ENCODE data around the gene PRDM10.

PRDM10 gene

DNA sequence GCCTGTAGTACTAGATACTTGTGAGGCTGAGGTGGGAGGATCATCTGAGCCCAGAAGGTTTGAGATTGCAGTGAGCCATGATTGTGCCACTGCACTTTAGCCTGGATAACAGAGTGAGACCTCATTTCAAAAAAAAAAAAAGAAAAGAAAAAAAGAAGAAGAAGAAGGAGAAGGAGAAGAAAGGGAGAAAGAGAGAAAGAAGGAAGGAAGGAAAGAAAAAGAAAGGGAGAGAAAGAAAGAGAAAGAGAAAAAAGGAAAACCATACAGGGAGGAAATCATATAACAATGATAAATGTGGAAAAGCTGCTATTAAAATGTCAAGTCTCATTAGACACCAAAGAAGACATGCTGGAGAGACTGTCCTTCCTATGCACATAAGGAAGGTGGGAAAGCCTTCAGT is 5.7 kb upstream of the PRDM10 start:
- DNase-seq = no peak

GRCh38 chr11:130006929-130007328 is 4.3 kb upstream of the PRDM10 start:
- no peak for DNase-seq

DNA sequence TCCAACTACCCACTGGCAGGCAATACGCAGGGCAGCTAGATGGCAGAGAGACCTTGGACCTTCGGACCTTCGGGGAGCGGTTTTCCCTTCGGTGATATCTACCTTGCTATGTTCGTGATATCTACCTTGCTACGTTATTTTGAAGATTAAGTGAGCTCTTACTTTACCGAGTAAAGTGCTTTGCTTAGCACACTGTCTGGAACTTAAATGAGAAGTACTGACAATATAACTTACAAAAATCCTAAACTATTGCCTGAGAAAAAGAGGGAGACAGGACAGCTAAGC is 1.0 kb upstream of the PRDM10 start:
- DNase-seq = no peak

DNA sequence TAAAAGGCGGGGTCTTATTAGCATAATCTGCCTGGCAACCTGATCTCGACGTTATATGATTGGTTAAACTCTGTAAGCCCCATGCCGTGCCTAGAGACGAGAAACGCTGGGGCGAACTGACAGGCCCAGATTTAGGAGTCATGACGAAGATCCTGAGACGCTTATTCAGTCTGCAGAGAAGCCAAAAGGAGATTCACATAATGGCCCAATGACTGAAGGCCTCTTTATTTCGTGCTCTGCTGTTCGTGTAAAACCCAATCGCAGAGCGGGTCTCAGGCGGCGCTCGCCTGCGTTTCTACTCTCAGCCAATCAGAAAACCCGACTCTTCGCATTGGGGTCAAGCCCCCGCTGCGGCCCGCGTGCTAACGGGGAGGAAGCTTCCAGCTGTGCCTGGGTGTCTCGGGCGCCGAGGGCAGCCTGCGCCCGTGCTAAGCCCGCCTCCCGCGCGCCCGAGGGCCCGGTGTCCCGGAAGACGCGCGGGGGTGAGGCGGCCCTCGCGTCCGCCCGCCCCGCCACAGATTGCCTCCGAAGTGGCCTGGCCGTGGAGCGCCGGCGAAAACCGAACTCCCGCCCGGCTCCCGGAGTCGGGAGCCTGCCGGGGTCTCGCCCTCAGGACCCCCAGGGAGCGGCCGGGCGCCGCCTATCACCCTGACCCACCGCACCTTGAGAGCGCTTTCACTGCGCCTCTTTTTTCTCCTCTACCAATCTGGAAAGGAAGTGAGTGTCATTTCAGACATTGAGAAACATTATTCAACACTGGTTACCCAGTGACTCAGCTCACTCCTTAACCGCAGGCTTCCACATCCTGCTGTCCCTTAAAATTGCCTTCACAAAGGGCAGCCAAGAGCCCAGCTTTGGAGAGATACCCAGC is 446 bp upstream of the PRDM10 start:
- peak; percentile 87 for DNase-seq

DNA sequence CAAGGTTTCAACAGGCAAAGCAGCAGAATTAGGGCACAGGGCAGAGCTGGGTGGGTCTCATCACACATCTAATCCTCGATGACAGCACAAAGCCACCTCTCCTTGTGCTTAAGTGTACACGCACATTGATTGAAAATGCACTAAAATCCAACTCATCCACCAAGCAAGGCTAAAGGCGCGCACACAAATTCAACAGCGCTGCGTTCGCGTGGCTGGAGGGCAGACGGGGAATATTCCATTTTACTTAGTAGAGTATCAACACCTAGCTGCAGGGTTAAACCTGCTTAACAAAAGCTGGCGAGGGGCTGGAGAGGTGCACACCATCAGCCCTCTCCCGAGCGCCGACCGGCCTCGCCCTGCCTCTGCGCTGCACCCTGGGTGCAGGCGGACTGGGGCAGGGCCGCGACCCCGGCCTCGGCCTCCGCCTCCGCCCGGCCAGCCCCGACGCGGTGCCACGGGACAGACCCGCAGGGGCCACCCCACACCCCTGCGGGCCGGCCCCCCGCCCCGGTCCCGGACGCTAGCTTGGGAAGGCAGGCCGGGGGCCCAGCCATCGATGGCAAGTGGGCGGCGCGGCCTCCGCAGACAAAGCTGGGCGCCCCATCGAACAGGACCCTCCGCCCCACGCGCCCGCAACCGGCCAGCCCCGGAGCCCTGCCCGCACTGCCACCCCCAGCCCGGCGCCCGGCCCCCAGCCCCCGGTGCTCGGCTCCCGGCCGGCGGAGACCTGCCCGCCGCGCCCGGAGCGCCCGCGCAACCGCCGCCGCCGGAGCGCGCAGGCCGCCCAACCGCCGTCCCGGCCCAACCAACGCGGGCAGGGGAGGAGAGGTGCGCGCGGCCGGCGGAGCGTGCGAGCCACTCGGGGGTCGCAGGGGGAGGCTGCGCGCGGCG is 929 bp downstream of the PRDM10 start:
- DNase-seq = peak; percentile 39

DNA sequence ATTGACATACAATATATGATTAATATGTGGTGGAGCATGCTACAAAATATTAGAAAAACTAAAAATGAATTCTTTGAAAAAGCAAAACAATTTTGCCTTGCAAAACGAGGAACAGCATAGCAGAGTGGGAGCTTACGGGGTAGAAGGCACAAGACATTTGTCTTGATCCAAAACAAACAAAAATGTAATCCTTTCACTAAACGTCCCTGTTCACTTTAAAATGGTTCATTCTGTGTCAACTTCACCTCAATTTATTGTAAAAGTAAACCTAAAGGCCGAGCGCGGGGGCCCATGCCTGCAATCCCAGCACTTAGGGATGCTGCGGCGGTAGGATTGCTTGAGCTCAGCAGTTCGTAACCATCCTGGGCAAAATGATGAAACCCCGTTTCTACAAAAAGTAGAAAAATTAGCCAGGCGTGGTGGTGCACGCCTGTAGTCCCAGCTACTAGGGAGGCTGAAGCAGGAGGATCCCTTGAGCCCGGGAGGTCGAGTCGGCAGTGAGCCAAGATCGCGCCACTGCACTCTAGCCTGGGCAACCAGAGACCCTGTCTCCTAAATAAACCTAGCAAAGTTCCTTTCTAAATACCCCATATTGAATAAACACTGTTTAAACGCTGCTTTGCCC is 2.0 kb downstream of the PRDM10 start:
- no peak for DNase-seq

- no peak for DNase-seq
Measured at GRCh38 chr11:129999407-129999806, 3.2 kb downstream of the PRDM10 start.

DNA sequence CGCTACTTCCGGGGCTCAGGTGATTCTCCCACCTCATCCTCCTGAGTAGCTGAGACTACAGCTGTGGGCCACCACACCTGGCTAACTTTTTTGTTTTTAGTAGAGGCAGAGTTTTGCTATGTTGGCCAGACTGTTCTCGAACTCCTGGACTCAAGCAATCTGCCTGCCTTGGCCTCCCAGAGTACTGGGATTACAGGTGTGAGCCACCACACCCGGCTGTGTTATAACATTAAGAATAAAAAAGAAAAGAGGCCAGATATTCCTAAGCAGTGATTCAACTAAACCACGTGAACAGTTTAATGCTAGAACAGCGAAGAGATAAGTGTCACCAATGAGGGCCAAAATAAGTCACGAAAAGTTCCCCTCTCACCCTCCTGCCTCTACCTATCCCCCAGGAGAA is 3.7 kb downstream of the PRDM10 start:
- DNase-seq = no peak

DNA sequence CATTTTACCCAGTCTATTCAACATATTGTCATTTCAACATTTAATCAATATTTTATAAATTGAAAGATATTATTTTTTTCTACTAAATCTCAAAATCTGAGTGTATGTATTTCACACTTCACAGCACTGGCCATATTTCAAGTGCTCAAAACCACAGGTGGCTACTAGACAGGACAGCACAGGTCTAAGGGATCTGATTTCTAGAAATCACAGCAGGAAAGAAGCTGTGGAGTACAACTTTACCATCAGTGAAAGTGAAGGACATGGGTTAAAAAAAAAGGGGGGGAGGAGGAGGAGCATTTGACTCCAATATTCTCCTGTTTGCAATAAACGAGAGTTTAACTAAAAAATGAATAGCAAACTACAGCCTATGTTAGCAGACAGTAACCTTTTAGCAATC is 4.5 kb downstream of the PRDM10 start:
- DNase-seq = no peak

DNA sequence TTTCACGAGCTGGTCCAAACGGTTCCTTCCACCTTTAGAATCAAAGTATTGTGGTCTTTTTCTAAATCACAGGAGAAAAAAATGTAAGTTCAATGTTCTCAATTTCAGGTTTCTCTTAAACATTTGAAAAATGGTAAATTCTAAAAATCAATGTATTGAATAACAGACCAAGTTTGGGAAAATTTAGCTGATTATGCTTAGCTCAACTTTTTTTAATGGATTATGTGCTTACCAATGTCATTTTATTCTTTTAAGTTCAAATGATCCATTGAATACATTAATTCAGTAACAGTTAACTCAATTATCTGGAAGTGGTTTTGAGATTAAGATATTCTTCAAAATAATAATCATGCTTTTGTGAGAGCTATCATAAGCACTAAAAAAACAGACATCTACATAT is 5.1 kb downstream of the PRDM10 start:
- DNase-seq = no peak

- DNase-seq = no peak
Measured at GRCh38 chr11:129996113-129996870, 6.3 kb downstream of the PRDM10 start.

GRCh38 chr11:129995163-129995562 is 7.5 kb downstream of the PRDM10 start:
- no peak for DNase-seq

GRCh38 chr11:129992161-129992944 is 10.3 kb downstream of the PRDM10 start:
- DNase-seq = peak; percentile 38

DNA sequence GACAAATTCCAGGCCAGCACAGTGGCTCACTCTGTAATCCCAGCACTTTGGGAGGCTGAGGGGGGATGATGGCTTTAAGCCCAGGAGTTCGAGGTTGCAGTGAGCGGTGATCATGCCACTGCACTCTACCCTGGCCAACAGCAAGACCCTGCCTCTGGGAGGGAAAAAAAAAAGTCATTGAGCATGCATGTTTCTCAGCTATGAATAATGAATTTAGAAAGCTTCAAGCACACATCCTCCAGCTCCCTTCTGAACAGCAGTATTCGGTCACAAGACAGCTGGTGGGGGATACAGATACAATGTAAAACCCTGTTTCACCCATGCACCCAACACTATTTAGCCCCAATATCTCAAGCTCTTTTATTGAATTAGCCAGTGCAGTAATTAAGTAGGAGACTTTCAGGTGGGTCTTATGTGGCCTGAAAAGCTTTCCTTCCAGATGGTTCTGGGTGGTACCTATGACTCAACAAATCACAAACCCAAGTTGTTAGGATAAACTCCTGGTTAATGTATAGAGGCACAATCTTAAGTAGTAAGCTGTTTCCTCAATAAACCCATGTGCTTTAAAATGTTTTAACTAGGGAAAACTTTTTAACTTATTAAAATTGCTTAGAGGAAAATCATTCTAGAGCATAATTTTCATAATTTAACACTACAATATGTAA is 13.4 kb downstream of the PRDM10 start:
- no peak for DNase-seq

GRCh38 chr11:129987950-129988349 is 14.7 kb downstream of the PRDM10 start:
- DNase-seq = no peak

- DNase-seq = no peak
Measured at GRCh38 chr11:129985823-129986222, 16.8 kb downstream of the PRDM10 start.

- DNase-seq = no peak
Measured at GRCh38 chr11:129980086-129980485, 22.5 kb downstream of the PRDM10 start.

- DNase-seq = no peak
Measured at GRCh38 chr11:129979046-129979605, 23.5 kb downstream of the PRDM10 start.

GRCh38 chr11:129978447-129978846 is 24.2 kb downstream of the PRDM10 start:
- no peak for DNase-seq

DNA sequence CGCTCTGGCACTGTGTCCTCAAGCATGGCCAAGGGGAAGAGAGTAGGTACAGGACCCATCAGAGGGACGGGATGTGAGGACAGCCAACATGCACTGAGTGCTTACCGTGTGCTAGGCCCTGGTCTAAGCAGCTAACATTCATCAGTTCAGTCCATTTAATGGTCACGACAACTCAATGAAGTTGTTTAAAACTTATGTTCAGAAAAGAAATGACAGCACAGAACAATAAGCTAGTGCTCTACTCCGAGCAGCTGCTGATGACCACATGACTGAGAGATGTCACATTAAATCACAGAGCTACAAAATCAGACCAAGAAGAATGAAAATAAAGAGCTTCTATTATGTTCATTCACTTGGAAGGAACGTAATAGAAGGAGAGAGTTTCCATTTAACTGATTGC is 26.3 kb downstream of the PRDM10 start:
- no peak for DNase-seq

DNA sequence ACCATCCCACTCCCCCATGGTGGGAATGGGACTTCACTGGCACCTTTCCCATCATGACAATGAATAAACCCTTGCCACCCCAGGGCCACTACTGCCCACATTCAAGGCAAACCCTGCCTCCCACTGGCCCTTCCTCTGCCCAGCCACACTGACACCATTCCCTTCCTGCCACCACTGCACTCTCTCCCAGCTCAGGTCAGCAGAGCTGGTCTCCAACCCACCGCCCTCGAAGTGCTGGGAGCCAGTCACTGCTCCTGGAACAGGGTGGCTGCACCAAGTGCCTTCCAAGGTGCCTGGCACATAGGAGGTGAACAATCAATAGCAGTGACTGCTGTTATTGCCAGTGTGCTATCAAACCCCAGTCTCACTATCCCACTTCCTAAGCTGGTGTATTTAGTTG is 27.1 kb downstream of the PRDM10 start:
- DNase-seq = no peak

All from activated CD4-positive, alpha-beta T cell treated with anti-CD3 and anti-CD28 coated beads, Interleukin-2, amount 50 U/mL, for 1 hour (primary cell).